HG03378 (cell line): ENCODE data around the gene STRA8.
A peak's percentile ranks its signal among the peaks of the same experiment; 100 is the strongest.

Source experiments
- ATAC-seq: cut with Tn5 transposase; IDR thresholded peaks from one replicate; pipeline ENCODE4 v1.9.1; 2021; ENCODE audit warnings: mild to moderate bottlenecking, moderate library complexity; ENCODE audit not compliant: unreplicated experiment

Gene STRA8

GRCh38 chr7:135236727-135237126 lies 3.1 kb downstream of the STRA8 start:
- ATAC-seq: peak; percentile 92

GRCh38 chr7:135238112-135238744 lies 4.6 kb downstream of the STRA8 start:
- ATAC-seq: no peak

- no peak for ATAC-seq
Measured at GRCh38 chr7:135239263-135239662, 5.6 kb downstream of the STRA8 start.

GRCh38 chr7:135240441-135240840 lies 6.8 kb downstream of the STRA8 start:
- ATAC-seq: no peak

GRCh38 chr7:135242096-135242684 lies 8.6 kb downstream of the STRA8 start:
- ATAC-seq: no peak

- no peak for ATAC-seq
Measured at GRCh38 chr7:135245226-135246190, 11.9 kb downstream of the STRA8 start.

GRCh38 chr7:135246191-135246825 lies 12.7 kb downstream of the STRA8 start:
- ATAC-seq: no peak

GRCh38 chr7:135247746-135248471 lies 14.3 kb downstream of the STRA8 start:
- no peak for ATAC-seq

GRCh38 chr7:135248546-135248945 lies 14.9 kb downstream of the STRA8 start:
- ATAC-seq: no peak

GRCh38 chr7:135251496-135252391 lies 18.1 kb downstream of the STRA8 start:
- ATAC-seq: no peak

- no peak for ATAC-seq
Measured at GRCh38 chr7:135253851-135254771, 20.5 kb downstream of the STRA8 start.

GRCh38 chr7:135257790-135258189 lies 24.2 kb downstream of the STRA8 start:
- no peak for ATAC-seq

GRCh38 chr7:135258585-135258984 lies 24.9 kb downstream of the STRA8 start:
- no peak for ATAC-seq

- no peak for ATAC-seq
Measured at GRCh38 chr7:135259702-135260101, 26.1 kb downstream of the STRA8 start.

GRCh38 chr7:135260470-135260869 lies 26.8 kb downstream of the STRA8 start:
- no peak for ATAC-seq

GRCh38 chr7:135260930-135261721 lies 27.5 kb downstream of the STRA8 start:
- ATAC-seq: no peak

- ATAC-seq: peak; percentile 52
Measured at GRCh38 chr7:135262623-135263320, 29.1 kb downstream of the STRA8 start.
